HG02981 (cell line): Measurements from ENCODE around the gene ATXN7L1.

ENCODE experiments used
- ATAC-seq: cut with Tn5 transposase; IDR thresholded peaks from one replicate; pipeline ENCODE4 v1.9.1; 2021; ENCODE audit warnings: mild to moderate bottlenecking, moderate library complexity; ENCODE audit not compliant: unreplicated experiment

ATXN7L1 gene, protein sequence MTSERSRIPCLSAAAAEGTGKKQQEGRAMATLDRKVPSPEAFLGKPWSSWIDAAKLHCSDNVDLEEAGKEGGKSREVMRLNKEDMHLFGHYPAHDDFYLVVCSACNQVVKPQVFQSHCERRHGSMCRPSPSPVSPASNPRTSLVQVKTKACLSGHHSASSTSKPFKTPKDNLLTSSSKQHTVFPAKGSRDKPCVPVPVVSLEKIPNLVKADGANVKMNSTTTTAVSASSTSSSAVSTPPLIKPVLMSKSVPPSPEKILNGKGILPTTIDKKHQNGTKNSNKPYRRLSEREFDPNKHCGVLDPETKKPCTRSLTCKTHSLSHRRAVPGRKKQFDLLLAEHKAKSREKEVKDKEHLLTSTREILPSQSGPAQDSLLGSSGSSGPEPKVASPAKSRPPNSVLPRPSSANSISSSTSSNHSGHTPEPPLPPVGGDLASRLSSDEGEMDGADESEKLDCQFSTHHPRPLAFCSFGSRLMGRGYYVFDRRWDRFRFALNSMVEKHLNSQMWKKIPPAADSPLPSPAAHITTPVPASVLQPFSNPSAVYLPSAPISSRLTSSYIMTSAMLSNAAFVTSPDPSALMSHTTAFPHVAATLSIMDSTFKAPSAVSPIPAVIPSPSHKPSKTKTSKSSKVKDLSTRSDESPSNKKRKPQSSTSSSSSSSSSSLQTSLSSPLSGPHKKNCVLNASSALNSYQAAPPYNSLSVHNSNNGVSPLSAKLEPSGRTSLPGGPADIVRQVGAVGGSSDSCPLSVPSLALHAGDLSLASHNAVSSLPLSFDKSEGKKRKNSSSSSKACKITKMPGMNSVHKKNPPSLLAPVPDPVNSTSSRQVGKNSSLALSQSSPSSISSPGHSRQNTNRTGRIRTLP

GRCh38 chr7:105876091-105876963, at the start of gene ATXN7L1:
TSS of gene ATXN7L1 (minus strand) at chr7:105876599. CDS start at chr7:105876558, 41 bp downstream.
- peak; percentile 89 for ATAC-seq

DNA sequence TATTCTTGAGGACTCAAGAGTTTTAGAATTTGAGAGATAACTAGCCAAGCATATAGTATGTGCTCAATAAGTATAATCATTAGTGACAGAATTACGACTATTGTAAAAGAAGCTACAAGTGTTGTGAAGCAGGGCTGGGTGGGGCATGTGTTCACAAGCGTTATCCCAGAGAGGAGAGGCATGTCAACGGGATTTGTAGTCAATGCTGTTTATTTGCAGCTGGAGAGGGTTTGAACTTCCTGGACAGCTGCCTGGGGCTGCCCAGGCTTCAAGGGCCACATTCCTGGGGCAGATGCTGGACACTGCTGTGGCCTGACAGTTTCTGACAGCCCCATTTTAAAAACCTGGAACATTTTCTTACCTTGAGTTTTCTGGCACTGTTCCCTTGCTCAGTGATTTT, 49.7 kb upstream of the ATXN7L1 start:
- ATAC-seq, result no peak

GRCh38 chr7:105924945-105925344, 48.5 kb upstream of the ATXN7L1 start:
- no peak for ATAC-seq

GRCh38 chr7:105920766-105921165, 44.4 kb upstream of the ATXN7L1 start:
- ATAC-seq, result no peak

DNA sequence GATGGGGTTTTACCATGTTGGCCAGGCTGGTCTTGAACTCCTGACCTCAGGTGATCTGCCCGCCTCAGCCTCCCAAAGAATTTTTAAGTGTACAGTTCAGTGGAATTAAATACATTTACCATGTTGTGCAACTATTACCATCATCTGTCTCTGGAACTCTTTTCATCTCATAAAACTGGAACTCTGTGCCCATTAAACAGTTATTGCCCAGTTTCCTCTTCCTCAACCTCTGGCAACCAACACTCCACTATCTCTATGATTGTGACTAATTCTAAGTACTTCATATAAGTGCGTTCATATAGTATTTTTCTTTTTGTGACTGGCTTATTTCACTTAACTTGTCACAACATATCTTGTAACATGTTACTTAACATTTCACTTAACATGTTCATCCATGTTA, 41.3 kb upstream of the ATXN7L1 start:
- ATAC-seq, result no peak

DNA sequence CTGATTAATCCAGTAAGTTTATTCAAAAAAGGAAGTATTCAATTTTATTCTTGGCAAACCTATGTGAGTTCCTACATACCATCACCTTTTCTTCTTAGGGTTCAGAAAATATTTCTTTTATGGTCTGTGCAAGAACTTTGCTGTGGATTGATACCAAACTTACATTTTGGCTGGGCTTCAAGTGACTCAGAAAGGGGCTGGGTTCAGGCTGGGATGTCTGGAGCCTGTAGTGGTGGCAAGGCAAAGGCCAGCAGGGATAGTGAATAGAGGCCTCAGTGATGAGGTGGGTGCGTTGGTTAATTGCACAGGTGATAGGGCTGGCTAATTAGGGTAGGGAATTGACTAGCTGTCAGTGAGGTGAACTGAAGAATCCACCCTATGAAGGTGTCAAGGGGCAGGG, 40.2 kb upstream of the ATXN7L1 start:
- no peak for ATAC-seq

DNA sequence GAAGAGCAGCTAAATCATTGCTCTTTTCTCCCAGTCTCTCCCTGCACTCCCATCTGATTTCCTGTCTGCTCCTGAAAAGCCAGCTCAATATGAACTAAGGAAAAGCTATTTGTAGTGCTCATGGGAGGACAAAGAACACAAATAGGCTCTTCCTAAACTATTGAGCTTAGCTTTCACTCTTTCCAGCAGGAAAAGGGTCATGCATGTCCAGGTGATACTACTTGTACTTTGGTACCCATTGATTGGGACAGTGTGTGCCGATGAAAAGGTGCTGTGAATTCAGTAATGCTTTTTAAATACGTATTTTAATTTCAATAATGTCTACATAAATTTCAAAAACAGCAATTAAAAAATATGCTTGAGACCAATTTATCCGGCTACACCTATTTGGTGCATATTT, 37.5 kb upstream of the ATXN7L1 start:
- ATAC-seq, result no peak

GRCh38 chr7:105911961-105912575, 35.7 kb upstream of the ATXN7L1 start:
- ATAC-seq, result no peak

DNA sequence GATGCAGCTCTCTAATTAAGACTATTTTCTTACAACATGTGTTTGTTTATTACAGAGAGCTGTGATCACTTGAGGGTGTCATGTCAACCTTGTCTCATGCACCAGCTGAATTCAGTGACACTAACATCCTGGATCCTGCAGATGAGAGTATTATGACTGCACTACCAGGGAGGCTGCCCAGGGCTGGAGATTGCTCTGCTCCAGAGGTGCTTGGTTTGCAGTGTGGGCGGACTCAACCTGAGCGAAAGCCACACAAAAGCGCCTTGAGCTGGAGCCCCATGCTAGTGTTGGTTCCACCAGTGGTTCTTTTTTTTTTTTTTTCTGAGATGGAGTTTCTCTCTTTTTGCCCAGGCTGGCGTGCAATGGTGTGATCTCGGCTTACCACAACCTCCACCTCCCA, 33.8 kb upstream of the ATXN7L1 start:
- ATAC-seq, result no peak

DNA sequence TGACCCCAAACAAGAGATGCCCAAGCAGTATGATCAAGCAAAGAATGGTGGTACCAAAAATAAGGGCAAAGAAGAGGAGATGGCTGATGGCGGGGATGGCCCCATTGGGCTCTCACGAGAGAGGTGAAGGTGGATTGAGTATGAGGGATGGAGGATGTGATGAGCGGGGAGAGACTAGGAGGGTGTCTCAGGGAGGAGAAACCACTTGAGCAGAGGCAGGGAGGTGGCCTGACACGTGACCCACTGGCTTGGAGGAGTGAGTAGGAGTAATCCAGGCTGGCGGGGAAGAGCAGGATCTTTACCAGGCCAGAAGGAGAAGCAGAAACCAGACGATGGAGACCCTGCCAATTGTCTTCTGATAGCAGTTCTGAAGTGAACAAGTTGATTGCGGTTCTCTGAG, 33.3 kb upstream of the ATXN7L1 start:
- ATAC-seq, result no peak

GRCh38 chr7:105907129-105907846, 30.9 kb upstream of the ATXN7L1 start:
- no peak for ATAC-seq

- no peak for ATAC-seq
Measured at GRCh38 chr7:105906695-105907094, 30.3 kb upstream of the ATXN7L1 start.

DNA sequence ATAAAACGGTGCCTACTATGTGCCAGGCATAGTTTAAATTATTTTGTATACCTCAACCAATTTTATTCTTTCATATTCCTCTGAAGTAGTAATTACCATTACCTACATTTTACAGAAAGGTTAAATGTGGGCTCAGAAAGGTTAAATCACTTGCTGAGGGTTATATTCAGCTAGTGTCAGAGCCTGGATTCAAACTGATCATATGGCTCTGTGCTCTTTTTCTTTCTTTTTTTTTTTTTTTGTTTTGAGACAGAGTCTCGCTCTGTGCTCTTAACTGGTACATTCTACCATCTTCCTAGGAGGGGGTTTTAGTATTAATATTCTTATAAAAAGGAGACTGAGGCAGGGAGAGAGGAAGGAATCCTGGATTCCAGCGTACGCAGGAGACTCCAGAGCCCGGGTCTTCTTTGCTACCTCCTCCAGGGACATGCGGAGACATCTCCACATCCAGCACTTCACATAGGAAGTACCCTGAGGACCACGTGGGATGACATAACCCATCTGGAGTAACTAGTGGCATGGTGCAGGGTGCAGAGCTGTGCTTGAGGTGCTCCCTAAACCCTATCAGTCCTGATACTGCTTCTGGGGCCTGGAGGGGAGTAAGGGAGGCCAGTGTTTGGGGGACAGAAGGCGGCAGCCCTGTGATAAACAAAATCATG, 29.6 kb upstream of the ATXN7L1 start:
- ATAC-seq, result no peak

GRCh38 chr7:105905209-105905909, 29.0 kb upstream of the ATXN7L1 start:
- ATAC-seq, result no peak

DNA sequence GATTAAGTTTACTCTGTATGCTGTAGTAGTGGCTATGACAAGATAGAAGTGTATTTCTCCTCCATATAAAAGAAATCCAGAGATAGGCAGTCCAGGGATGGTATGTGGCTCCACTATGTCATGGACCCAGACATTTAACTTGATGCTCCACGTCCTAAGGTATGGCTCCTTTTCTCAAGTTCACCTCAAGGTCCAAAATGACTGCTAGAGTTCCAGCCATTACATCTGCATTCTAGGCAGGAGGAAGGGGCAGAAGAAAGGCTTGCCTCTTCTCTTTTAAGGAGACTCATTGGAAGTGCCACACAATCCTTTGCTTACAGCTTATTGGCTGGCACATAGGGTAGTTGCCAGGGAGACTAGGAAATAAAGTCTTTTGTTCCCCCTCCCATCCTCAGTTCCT, 27.7 kb upstream of the ATXN7L1 start:
- ATAC-seq, result no peak

DNA sequence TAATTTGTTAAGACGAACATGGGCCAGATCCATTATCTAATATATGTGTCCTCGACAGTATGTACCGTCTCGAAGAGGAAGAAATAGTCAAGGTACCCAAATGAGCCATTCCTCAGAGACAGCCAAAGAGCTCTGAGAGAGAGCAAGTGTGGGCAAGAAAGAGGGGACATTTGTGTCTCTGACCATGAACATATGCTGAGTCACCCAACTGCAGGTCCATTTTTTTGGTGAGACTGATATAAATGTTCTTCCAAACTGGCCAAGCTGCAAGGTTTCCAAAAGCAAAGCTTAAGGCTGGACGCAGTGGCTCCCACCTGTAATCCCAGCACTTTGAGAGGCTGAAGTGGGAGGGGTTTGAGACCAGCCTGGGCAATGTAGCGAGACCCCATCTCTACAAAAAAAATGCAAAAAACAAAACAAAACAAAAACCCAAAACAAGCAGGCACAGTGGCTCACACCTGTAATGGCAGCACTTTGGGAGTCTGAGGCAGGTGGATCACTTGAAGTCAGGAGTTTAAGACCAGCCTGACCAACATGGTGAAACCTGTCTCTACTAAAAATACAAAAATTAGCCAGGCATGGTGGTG, 26.0 kb upstream of the ATXN7L1 start:
- ATAC-seq, result no peak

DNA sequence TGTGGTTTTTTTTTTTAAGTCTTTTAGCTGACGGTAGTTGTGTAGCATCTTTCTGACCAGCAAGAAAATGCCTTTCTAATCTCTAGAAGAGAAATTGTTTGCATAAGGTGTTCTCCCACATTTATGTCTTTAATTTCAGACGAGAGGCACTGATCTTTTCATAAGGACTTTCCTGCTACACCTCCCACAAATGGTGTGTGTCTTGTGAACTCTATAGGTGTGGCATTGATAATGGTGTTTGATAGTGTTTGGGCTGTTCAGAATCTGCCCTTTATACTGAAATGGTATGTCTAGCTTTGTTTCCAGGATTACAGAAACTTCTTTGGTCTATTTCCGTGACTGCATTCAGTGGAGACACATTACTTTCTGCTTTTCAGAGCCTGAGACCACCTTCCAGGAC, 21.6 kb upstream of the ATXN7L1 start:
- no peak for ATAC-seq

- no peak for ATAC-seq
Measured at GRCh38 chr7:105896407-105896911, 20.1 kb upstream of the ATXN7L1 start.
